ENCODE measurements around the gene KIF18B. TPM values are rescaled to one million over a fixed set of nuclear protein-coding genes. Genes with fewer than 3 reads are reported as not detected.

The KIF18B gene
- total RNA-seq, 3 donors from 2014 or later (not counting 1 experiment from before 2014, with no cell fraction given): 0.53 to 1.3 (median 1.1) TPM

- H3K27me3 Mint-ChIP-seq (ENCODE audit: low read depth in 2 of 2): peaks cover 6 to 11% of the 10 kb centered on the region in 2 donors
- 95% methylated on average over 8 of the region's 8 CpGs for WGBS (ENCODE audit: insufficient coverage)
- no peaks in the 10 kb centered on the region for H3K9me3 Mint-ChIP-seq
- Histone ChIP-seq H3K27ac (ENCODE audit: low read length) (no peak overlapping the region), H3K27me3 (ENCODE audit: control insufficient read depth, insufficient read depth, low read length) (no peaks in the 10 kb centered on the region), H3K4me3 (ENCODE audit: low read length) (no peak overlapping the region), H3K9me3 (ENCODE audit: control insufficient read depth, insufficient read depth, low read length) (no peaks in the 10 kb centered on the region), H3K36me3 (ENCODE audit: control insufficient read depth, insufficient read depth, low read length) (no peaks in the 10 kb centered on the region), H3K4me1 (ENCODE audit: control insufficient read depth, insufficient read depth, low read length) (peaks cover 12% of the 10 kb centered on the region)
- H3K27ac Mint-ChIP-seq: no peak overlapping the region
- intact Hi-C loops (cut with micrococcal nuclease): no loop called here
- no peak overlapping the region for H3K4me3 Mint-ChIP-seq
- no peak for TF ChIP-seq CTCF (IDR thresholded peaks at IDR 0.05)
- H3K36me3 Mint-ChIP-seq: no peaks in the 10 kb centered on the region
- H3K4me1 Mint-ChIP-seq: peaks cover 16 to 23% of the 10 kb centered on the region in 2 donors
- no peak for DNase-seq
- ATAC-seq: no peak
Observed at GRCh38 chr17:44903012-44903685, 44.4 kb downstream of the KIF18B start.

- H3K4me1 Mint-ChIP-seq: peaks cover 16 to 23% of the 10 kb centered on the region in 2 donors
- H3K4me1 ChIP-seq (ENCODE audit: control insufficient read depth, insufficient read depth, low read length): peaks cover 20% of the 10 kb centered on the region
Observed at GRCh38 chr17:44902135-44902760, 45.3 kb downstream of the KIF18B start.

GRCh38 chr17:44901411-44901921, 46.1 kb downstream of the KIF18B start:
- H3K36me3 Mint-ChIP-seq: no peaks in the 10 kb centered on the region
- WGBS (ENCODE audit: insufficient coverage): 84% methylated on average over 3 of the region's 4 CpGs
- TF ChIP-seq CTCF (IDR thresholded peaks at IDR 0.05): no peak
- Histone ChIP-seq H3K27ac (ENCODE audit: low read length) (no peak overlapping the region), H3K27me3 (ENCODE audit: control insufficient read depth, insufficient read depth, low read length) (no peaks in the 10 kb centered on the region), H3K9me3 (ENCODE audit: control insufficient read depth, insufficient read depth, low read length) (no peaks in the 10 kb centered on the region), H3K4me3 (ENCODE audit: low read length) (no peak overlapping the region), H3K4me1 (ENCODE audit: control insufficient read depth, insufficient read depth, low read length) (peaks cover 20% of the 10 kb centered on the region), H3K36me3 (ENCODE audit: control insufficient read depth, insufficient read depth, low read length) (no peaks in the 10 kb centered on the region)
- H3K27ac Mint-ChIP-seq: peak overlapping the region in 1 of 2 donors; percentile 99
- no peak for ATAC-seq
- no peak overlapping the region for H3K4me3 Mint-ChIP-seq
- DNase-seq: no peak
- peaks cover 6 to 11% of the 10 kb centered on the region in 2 donors for H3K27me3 Mint-ChIP-seq (ENCODE audit: low read depth in 2 of 2)
- H3K9me3 Mint-ChIP-seq: no peaks in the 10 kb centered on the region
- H3K4me1 Mint-ChIP-seq: peaks cover 16 to 23% of the 10 kb centered on the region in 2 donors
- intact Hi-C loops (cut with micrococcal nuclease): no loop called here

More at GRCh38 chr17:44902135-44902760, 45.3 kb downstream of the KIF18B start:
- DNase-seq (no peak), ATAC-seq (no peak)
- Histone ChIP-seq H3K27me3 (ENCODE audit: control insufficient read depth, insufficient read depth, low read length) (no peaks in the 10 kb centered on the region), H3K36me3 (ENCODE audit: control insufficient read depth, insufficient read depth, low read length) (no peaks in the 10 kb centered on the region), H3K27ac (ENCODE audit: low read length) (no peak overlapping the region), H3K9me3 (ENCODE audit: control insufficient read depth, insufficient read depth, low read length) (no peaks in the 10 kb centered on the region), H3K4me3 (ENCODE audit: low read length) (no peak overlapping the region)
- intact Hi-C loops (cut with micrococcal nuclease): no loop called here
- no peak overlapping the region for H3K4me3 Mint-ChIP-seq
- TF ChIP-seq CTCF (IDR thresholded peaks at IDR 0.05): no peak
- H3K36me3 Mint-ChIP-seq: no peaks in the 10 kb centered on the region
- H3K27me3 Mint-ChIP-seq (ENCODE audit: low read depth in 2 of 2): peaks cover 6 to 11% of the 10 kb centered on the region in 2 donors
- H3K9me3 Mint-ChIP-seq: no peaks in the 10 kb centered on the region
- H3K27ac Mint-ChIP-seq: peak overlapping the region in 1 of 2 donors; percentile 99
- 86% methylated on average over 17 of the region's 17 CpGs for WGBS (ENCODE audit: insufficient coverage)

Measured in natural killer cell (primary cell).